SK-N-MC (cell line): Measurements from ENCODE around the gene WFDC1.

ENCODE experiments used
- EZH2 ChIP-seq: fragments of 200-600 bp; sonication (generic); IDR thresholded peaks from one replicate; pipeline ENCODE4 v1.6.1; 2017; ENCODE audit warnings: antibody characterized with exemption
- FOXP2 ChIP-seq: optimal IDR thresholded peaks from 2 replicates; pipeline ENCODE3; 2011; ENCODE audit warnings: mild to moderate bottlenecking, moderate library complexity; ENCODE audit not compliant: insufficient read depth; ENCODE audit errors: extremely low read length, control extremely low read depth
- POLR2AphosphoS5 ChIP-seq: IDR thresholded peaks from 2 replicates; pipeline ENCODE4 v1.6.1; 2012; ENCODE audit warnings: mild to moderate bottlenecking, low read depth, low read length, borderline replicate concordance

- no peak for TF ChIP-seq EZH2
- TF ChIP-seq POLR2AphosphoS5: no peak
- TF ChIP-seq FOXP2: no peak
Observed at GRCh38 chr16:84310642-84311041, 16.0 kb downstream of the WFDC1 start.
